Common myeloid progenitor, CD34-positive (primary cell): ENCODE results near the gene GNA14.

ENCODE experiments used
- CTCF ChIA-PET: fragments of 350-600 bp; sonication (Branson Sonifier 250); formaldehyde crosslinking; loops from one replicate; lab custom pipeline; 2021; ENCODE audit warnings: antibody characterized with exemption; lab: Charles Lee
- POLR2A ChIA-PET: fragments of 350-600 bp; sonication (Branson Sonifier 250); formaldehyde crosslinking; loops from one replicate; lab custom pipeline; 2021; ENCODE audit warnings: antibody characterized with exemption; lab: Charles Lee
- DNase-seq, 3 donors: peaks; one replicate each; pipeline versions ENCODE4 v3.0.0 to v3.0.0-alpha.2; 2013
- H3K27ac ChIP-seq, 2 experiments: 1 replicate in 1 of 2; 2 replicates in 1 of 2; pipeline ENCODE4 v1.7.0; 2013; ENCODE audit warnings: inconsistent platforms in 2 of 2, low read length in 2 of 2, mild to moderate bottlenecking in 2 of 2, low read depth in 1 of 2, moderate library complexity in 1 of 2; ENCODE audit not compliant: severe bottlenecking in 2 of 2, insufficient read depth in 1 of 2, poor library complexity in 1 of 2
- H3K27me3 ChIP-seq, 5 experiments: replicated peaks in 2 of 5; 1 replicate in 3 of 5; 2 replicates in 2 of 5; pipeline versions ENCODE4 v1.6.1 to v1.7.0; 2013; ENCODE audit warnings: low read length in 4 of 5, mild to moderate bottlenecking in 2 of 5, moderate library complexity in 2 of 5, inconsistent platforms in 1 of 5; ENCODE audit not compliant: insufficient read depth in 5 of 5, control insufficient read depth in 4 of 5
- H3K36me3 ChIP-seq, 4 experiments: 1 replicate in 2 of 4; 2 replicates in 2 of 4; pipeline versions ENCODE4 v1.6.1 to v1.7.0; 2013; ENCODE audit warnings: low read length in 3 of 4, control low read depth in 1 of 4, mild to moderate bottlenecking in 1 of 4; ENCODE audit not compliant: control insufficient read depth in 4 of 4, insufficient read depth in 4 of 4
- H3K4me1 ChIP-seq, 4 experiments: 1 replicate in 3 of 4; 2 replicates in 1 of 4; pipeline versions ENCODE4 v1.6.1 to v1.7.1; 2013; ENCODE audit warnings: low read length in 3 of 4, mild to moderate bottlenecking in 3 of 4, control low read depth in 1 of 4, inconsistent platforms in 1 of 4, moderate library complexity in 1 of 4; ENCODE audit not compliant: control insufficient read depth in 4 of 4, insufficient read depth in 4 of 4; ENCODE audit errors: control extremely low read depth in 1 of 4
- H3K4me3 ChIP-seq, 7 experiments: 1 replicate in 4 of 7; 2 replicates in 3 of 7; pipeline versions ENCODE4 v1.5.1 to v1.7.0; 2013; ENCODE audit warnings: mild to moderate bottlenecking in 7 of 7, low read length in 6 of 7, moderate library complexity in 6 of 7, inconsistent platforms in 2 of 7, low read depth in 2 of 7, control low read depth in 1 of 7; ENCODE audit not compliant: insufficient read depth in 4 of 7, control insufficient read depth in 1 of 7; ENCODE audit errors: extremely low read depth in 1 of 7
- H3K9me3 ChIP-seq, 5 experiments: 1 replicate in 4 of 5; 2 replicates in 1 of 5; pipeline versions ENCODE4 v1.6.1 to v1.7.1; 2013; ENCODE audit warnings: low read length in 4 of 5, mild to moderate bottlenecking in 2 of 5, inconsistent platforms in 1 of 5, low read depth in 1 of 5, moderate library complexity in 1 of 5; ENCODE audit not compliant: control insufficient read depth in 4 of 5, insufficient read depth in 2 of 5; ENCODE audit errors: control extremely low read depth in 1 of 5
- WGBS: methylation state at CpG from one replicate; pipeline ENCODE4 v1.1.5; 2013; ENCODE audit not compliant: insufficient coverage; 5-methylcytosine and 5-hydroxymethylcytosine counted together

GNA14 gene

DNA sequence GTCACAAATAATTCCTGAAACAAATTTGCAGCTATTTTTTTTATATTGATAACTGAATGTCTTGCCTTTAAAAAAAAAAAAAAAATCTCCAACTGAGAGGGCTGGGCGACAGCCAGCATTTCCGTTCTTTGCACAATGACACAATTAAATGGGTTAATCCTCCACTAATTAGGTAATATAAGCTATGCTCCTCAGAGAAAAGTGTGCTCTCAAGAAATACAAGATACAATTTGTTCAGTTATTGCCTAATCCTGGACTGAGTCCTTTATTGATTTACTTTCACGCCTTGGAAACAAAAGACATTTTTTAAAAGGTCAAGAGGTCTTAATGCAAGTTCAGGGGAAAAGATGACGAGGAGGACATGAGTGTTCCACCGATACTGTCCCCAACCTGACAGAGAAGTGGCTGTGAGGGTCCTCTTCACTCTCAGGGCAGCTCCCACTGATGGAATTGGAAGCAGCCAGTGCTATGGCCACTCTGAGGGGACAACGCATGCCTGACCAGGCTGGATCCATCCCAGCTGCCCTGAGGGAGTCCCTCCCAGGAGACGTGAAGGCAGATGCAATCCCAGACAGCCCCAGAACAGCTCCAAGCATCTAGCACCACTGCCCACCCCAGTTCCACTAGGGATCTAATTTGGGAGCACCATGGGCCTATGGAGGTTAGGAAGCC is 220.7 kb downstream of the GNA14 start:
- POLR2A ChIA-PET, result interaction anchor here (0.9 kb wide), 1 partner anchor 10 kb away, joined by 3 read pairs; no protein-coding TSS in a partner anchor
- no peaks in the 10 kb centered on the region for H3K27me3 ChIP-seq
- no peaks in the 10 kb centered on the region for H3K4me1 ChIP-seq
- CTCF ChIA-PET, result interaction anchor here (0.9 to 1.2 kb wide), 3 partner anchors 27 to 694 kb away, joined by 3 to 5 read pairs (median 3); no protein-coding TSS in a partner anchor
- no peak for DNase-seq
- no peaks in the 10 kb centered on the region for H3K9me3 ChIP-seq
- H3K4me3 ChIP-seq, result no peak overlapping the region
- no peak overlapping the region for H3K27ac ChIP-seq
- H3K36me3 ChIP-seq, result no peaks in the 10 kb centered on the region
- 96% methylated on average over 6 of the region's 7 CpGs for WGBS

DNA sequence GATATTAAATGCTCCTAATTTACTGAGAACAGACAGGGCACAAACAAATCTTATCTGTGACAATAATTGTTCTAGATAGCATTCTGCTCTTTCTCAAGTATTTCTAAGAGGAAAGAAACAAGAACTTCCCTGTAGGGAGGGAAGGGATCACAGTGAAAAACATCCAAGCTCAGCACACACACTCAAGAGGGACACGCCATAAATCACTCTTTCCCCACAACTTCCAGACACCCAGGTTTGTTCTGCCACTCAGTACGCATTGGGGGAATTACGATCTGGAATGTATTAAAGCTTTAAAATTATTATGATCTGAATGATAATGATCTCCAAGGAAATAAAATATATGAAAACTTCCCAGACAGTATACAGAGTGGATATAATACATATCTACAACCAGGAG is 221.4 kb downstream of the GNA14 start:
- Histone ChIP-seq H3K27me3 (no peaks in the 10 kb centered on the region), H3K36me3 (no peaks in the 10 kb centered on the region), H3K4me1 (no peaks in the 10 kb centered on the region), H3K9me3 (no peaks in the 10 kb centered on the region), H3K4me3 (no peak overlapping the region), H3K27ac (no peak overlapping the region)
- no peak for DNase-seq
- WGBS, result no CpG with 5 or more reads among the region's 3 CpGs
- ChIA-PET CTCF (interaction anchor here (0.9 to 1.2 kb wide), 3 partner anchors 27 to 695 kb away, joined by 3 to 5 read pairs (median 3); no protein-coding TSS in a partner anchor), POLR2A (no interaction called here)

DNA sequence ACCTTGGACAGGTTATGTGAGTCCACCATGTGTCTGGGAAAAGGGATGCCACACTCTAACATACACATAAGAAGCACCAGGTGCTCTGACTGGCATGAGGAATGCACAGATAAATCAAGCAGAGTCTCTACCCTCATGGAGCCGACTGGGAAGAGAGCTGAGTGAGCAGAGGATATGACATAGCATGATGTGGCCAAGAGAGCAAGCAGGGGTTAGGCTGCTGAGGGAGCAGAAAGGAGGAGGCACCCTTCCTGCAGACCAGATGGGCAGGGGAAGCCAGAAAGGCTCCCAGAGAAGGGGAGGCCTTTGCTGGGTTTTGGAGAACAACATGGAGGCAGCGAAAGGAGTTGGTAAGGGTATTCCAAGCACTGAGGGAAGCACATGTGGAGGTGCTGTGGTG is 223.1 kb downstream of the GNA14 start:
- CTCF ChIA-PET, result interaction anchor here (1.2 kb wide), 1 partner anchor 9 kb away, joined by 5 read pairs; no protein-coding TSS in a partner anchor

DNA sequence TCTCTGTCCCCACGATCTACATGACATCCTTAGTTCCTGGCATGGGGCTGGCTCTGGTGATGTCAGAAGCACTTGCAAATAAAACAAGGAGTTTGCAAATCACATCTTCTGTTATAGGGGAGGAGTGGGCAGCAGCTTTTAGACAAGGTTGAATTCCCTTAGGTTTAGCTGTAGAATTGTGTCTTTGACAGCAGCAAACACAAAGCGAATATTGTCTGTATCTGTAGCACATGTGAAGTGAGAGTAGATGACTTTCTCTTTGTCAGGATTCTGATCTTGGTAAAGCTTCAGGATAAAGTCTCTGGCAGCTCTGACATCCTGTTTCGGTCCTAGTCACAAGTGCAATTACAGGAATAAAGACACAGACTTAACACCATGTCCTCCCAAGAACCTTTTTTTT is 224.3 kb downstream of the GNA14 start:
- no peaks in the 10 kb centered on the region for H3K4me1 ChIP-seq
- WGBS, result 100% methylated on average over 2 of the region's 3 CpGs
- CTCF ChIA-PET, result interaction anchor here (1.2 to 2.2 kb wide), 2 partner anchors 10 to 11 kb away, joined by 5 to 7 read pairs; no protein-coding TSS in a partner anchor
- no peaks in the 10 kb centered on the region for H3K36me3 ChIP-seq
- no peak overlapping the region for H3K4me3 ChIP-seq
- H3K27me3 ChIP-seq, result no peaks in the 10 kb centered on the region
- POLR2A ChIA-PET, result no interaction called here
- H3K27ac ChIP-seq, result no peak overlapping the region
- no peaks in the 10 kb centered on the region for H3K9me3 ChIP-seq
- no peak for DNase-seq

More for the DNA sequence above, 223.1 kb downstream of the GNA14 start:
- H3K27ac ChIP-seq, result no peak overlapping the region
- POLR2A ChIA-PET, result no interaction called here
- no peak for DNase-seq
- no peaks in the 10 kb centered on the region for H3K36me3 ChIP-seq
- H3K27me3 ChIP-seq, result no peaks in the 10 kb centered on the region
- no peaks in the 10 kb centered on the region for H3K4me1 ChIP-seq
- 50% methylated on average over 2 of the region's 2 CpGs for WGBS
- H3K9me3 ChIP-seq, result no peaks in the 10 kb centered on the region
- H3K4me3 ChIP-seq, result no peak overlapping the region

DNA sequence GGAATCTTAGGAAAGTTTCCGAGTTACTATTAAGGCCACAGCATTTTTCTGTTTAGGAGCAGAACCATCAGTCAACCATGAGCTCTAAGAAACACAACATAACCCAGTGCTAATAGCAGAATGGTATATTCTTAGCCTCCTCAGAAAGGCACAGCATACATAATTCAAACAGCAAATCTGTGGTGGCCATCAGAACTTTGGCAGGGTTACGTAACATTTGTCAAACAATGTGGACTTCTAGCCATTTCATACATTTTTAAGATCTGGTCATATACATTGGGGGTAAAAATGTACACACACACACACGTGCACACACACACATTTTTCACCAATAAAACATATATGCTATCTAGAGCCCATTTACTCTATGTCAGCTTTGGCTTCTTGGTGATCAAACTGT is 225.2 kb downstream of the GNA14 start:
- Histone ChIP-seq H3K9me3 (no peaks in the 10 kb centered on the region), H3K27ac (no peak overlapping the region), H3K4me3 (no peak overlapping the region), H3K27me3 (no peaks in the 10 kb centered on the region), H3K4me1 (no peaks in the 10 kb centered on the region), H3K36me3 (no peaks in the 10 kb centered on the region)
- no peak for DNase-seq
- ChIA-PET CTCF (interaction anchor here (0.6 to 2.2 kb wide), 3 partner anchors 11 to 395 kb away, joined by 3 to 7 read pairs (median 3); no protein-coding TSS in a partner anchor), POLR2A (no interaction called here)
- WGBS, result 100% methylated on average over 1 of the region's 3 CpGs

DNA sequence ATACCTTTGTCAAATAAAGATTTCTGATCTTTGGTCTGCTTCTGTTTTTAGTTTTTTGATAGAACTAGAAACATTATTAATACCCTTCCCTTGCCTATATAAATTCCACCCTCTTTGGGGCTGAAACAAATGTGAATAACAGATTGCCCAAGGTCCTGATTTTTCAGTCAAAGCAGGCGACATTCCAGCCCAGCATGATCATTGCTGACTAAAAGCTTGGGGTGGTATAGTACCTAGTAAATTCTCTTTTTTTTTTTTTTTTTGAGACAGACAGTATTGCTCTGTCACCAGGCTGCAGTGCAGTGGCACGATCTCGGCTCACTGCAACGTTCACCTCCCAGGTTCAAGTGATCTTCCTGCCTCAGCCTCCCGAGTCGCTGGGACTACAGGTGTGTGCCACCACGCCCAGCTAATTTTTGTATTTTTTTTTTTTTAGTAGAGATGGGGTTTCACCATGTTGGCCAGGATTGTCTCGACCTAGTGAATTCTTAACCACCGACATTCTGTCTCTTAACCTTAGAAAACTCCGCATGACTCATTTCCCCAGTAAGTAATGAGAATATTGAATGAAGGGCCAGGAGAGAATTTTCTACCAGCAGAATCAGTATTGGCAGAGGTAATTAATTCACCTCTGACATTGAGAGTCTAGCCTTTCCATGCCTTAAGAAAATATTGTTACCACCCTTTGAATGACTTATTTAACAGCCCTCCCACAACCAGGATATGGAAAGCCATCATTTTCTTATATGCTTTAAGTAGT is 226.4 kb downstream of the GNA14 start:
- CTCF ChIA-PET, result interaction anchor here (1.2 to 2.2 kb wide), 2 partner anchors 12 to 258 kb away, joined by 3 to 7 read pairs; no protein-coding TSS in a partner anchor

More for the DNA sequence above, 226.4 kb downstream of the GNA14 start:
- no peak overlapping the region for H3K4me3 ChIP-seq
- H3K9me3 ChIP-seq, result no peaks in the 10 kb centered on the region
- POLR2A ChIA-PET, result no interaction called here
- H3K36me3 ChIP-seq, result peaks cover 0 to 2% (median under 1%) of the 10 kb centered on the region in 4 experiments
- 100% methylated on average over 1 of the region's 10 CpGs for WGBS
- H3K27ac ChIP-seq, result no peak overlapping the region
- no peaks in the 10 kb centered on the region for H3K4me1 ChIP-seq
- no peaks in the 10 kb centered on the region for H3K27me3 ChIP-seq
- no peak for DNase-seq
